Suprapubic skin (tissue), 4 donors: ENCODE measurements around the gene CHRNA5.

ENCODE experiments used
- EP300 ChIP-seq: sonication (generic); formaldehyde crosslinking; IDR thresholded peaks from one replicate; pipeline ENCODE4 v1.6.1; 2017; ENCODE audit warnings: antibody characterized with exemption
- POLR2A ChIP-seq, 2 donors: fragments of 450-650 bp; IDR thresholded peaks; one replicate each; pipeline ENCODE4 v1.6.1; 2017; ENCODE audit warnings: antibody characterized with exemption in 2 of 2, mild to moderate bottlenecking in 2 of 2, moderate library complexity in 2 of 2
- POLR2AphosphoS5 ChIP-seq, 3 donors: sonication (generic); formaldehyde crosslinking; IDR thresholded peaks; one replicate each; pipeline ENCODE4 v1.6.1; 2017; ENCODE audit warnings: antibody characterized with exemption in 3 of 3
- TF ChIP-seq, protein P1 (sequence below), 2 donors: fragments of 200-600 bp in 1 of 2; fragments of 450-650 bp in 1 of 2; sonication (generic) in 1 of 2; IDR thresholded peaks; one replicate each; pipeline ENCODE4 v1.5.1; 2016 to 2019; ENCODE audit warnings: antibody characterized with exemption in 2 of 2, mild to moderate bottlenecking in 1 of 2, moderate library complexity in 1 of 2

DNA sequence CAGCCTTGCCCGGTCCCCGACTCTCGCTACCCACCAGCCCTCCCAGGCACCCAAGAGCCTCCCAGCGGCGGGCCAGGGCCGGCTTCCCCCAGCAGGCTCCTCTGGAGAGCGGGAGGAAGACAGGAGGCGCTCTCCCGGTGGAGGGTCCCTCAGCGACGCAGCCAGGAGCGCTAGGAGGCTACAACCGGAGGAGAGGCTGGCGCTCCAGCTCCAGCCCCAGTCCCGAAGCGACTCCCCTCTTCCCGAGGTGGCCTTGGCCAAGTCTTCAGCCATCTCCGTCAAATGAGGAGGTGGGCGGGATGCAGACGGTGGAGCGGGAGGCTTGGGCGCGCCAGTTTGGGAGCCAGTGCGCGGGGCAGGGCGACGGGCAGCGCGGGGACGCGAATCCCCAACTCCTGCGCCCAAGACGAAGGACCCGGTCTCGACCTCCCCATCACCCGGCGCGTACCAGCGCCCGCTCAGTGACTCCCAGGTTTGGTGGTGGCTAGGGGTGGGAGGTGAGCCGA, 54.8 kb downstream of the CHRNA5 start:
- TF ChIP-seq, protein P1, sequence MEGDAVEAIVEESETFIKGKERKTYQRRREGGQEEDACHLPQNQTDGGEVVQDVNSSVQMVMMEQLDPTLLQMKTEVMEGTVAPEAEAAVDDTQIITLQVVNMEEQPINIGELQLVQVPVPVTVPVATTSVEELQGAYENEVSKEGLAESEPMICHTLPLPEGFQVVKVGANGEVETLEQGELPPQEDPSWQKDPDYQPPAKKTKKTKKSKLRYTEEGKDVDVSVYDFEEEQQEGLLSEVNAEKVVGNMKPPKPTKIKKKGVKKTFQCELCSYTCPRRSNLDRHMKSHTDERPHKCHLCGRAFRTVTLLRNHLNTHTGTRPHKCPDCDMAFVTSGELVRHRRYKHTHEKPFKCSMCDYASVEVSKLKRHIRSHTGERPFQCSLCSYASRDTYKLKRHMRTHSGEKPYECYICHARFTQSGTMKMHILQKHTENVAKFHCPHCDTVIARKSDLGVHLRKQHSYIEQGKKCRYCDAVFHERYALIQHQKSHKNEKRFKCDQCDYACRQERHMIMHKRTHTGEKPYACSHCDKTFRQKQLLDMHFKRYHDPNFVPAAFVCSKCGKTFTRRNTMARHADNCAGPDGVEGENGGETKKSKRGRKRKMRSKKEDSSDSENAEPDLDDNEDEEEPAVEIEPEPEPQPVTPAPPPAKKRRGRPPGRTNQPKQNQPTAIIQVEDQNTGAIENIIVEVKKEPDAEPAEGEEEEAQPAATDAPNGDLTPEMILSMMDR (IDR thresholded peaks at IDR 0.05): no peak
- TF ChIP-seq POLR2A (IDR thresholded peaks at IDR 0.05): no peak
- no peak for TF ChIP-seq EP300
- no peak for TF ChIP-seq POLR2AphosphoS5 (IDR thresholded peaks at IDR 0.05)
